ENCODE measurements around the gene OR1F1.

DNA sequence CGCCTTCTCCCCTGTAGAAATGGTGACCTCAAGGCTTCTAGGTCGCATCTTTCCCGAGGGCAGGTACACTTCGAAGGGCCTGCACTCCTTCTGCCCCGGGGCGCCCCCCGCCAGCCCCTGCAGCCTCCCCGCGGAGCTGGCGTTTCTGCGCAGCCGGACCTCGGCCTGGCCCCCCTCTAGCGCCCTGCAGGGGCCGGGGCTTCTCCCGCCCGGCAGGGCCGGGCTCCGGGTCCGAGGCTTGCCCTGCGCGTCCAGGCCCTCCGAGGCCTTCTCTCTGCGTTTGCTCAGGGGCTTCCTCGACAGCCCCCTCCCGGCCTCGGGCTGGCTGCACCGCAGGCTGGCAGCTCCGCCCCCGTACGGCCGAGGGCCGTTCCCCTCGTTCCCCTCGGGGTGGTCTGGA is 66.3 kb downstream of the OR1F1 start:
- TF ChIP-seq, protein P1, sequence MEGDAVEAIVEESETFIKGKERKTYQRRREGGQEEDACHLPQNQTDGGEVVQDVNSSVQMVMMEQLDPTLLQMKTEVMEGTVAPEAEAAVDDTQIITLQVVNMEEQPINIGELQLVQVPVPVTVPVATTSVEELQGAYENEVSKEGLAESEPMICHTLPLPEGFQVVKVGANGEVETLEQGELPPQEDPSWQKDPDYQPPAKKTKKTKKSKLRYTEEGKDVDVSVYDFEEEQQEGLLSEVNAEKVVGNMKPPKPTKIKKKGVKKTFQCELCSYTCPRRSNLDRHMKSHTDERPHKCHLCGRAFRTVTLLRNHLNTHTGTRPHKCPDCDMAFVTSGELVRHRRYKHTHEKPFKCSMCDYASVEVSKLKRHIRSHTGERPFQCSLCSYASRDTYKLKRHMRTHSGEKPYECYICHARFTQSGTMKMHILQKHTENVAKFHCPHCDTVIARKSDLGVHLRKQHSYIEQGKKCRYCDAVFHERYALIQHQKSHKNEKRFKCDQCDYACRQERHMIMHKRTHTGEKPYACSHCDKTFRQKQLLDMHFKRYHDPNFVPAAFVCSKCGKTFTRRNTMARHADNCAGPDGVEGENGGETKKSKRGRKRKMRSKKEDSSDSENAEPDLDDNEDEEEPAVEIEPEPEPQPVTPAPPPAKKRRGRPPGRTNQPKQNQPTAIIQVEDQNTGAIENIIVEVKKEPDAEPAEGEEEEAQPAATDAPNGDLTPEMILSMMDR (IDR thresholded peaks at IDR 0.05) = no peak
- no peak for TF ChIP-seq POLR2A (IDR thresholded peaks at IDR 0.05)
